SHP77 (cell line): ENCODE results near the gene PSME4.
"Not testable (repeated sequence)": the region's sequence is repeated elsewhere in the genome, so short reads cannot be mapped to it uniquely, and the experiment has no call there.

Experiments
- DNase-seq, 2 experiments: peaks; one replicate each; lab custom pipeline; 2025; lab: John Stamatoyannopoulos, UW

Gene PSME4

DNA sequence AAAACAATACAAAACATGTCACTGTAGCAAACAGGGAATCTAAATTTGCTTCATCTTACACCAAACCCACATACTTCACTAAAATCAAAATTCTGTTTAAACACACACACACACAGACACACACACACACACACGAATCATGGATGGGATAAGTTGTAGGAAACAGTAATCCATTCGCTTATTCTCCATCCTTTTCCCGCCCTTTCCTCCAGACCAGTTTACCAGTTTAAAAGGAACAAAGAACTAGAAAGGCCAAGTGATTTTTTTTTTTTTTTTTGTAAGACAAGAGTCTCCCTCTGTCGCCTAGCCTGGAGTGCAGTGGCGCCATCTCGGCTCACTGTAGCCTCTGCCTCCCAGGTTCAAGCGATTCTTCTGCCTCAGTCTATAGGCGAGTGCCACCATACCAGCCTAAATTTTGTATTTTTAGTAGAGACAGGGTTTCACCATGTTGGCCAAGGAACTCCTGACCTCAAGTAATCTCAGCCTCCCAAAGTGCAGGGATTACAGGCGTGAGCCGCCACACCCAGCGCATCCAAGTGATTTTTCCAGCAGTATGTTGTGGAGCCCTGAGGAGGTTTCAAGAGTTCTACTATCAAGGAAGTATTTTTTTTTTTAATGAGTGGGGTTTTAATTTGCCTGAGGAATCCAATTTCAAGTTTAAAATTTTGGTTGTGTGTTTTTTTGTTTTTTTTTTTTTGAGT lies 5.7 kb downstream of the PSME4 start:
- DNase-seq: no peak

DNA sequence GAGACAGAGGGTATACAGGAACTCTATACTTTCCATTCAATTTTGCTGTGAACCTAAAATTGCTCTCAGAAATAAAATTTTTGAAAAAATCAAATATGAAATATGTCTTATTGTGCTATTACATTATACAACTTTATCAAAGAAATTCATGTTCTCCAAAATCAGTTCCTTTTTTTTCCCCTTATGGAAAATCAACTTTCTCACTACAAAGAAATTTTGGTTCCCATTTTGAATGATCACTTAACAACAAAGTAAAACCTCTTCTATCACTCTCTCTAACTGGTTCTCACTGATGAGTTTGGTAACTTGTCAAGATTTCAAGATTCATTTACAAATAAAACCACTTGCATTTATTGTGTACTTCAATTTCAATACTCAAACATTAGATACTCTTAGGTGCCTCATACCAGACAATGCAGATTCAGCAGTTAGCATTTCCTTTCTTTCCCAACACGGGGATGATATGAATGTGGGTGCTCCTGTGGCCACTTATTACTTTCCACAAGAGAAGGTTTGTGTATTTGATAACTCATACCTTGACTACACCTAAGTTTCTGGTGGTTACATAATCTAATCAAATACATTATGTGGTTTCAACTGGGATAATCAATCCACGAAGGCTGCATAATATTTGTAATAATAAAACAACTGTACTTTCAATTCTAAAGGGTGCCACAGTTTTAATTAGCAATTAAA lies 6.4 kb downstream of the PSME4 start:
- no peak for DNase-seq

- DNase-seq: not testable (repeated sequence)
Measured at GRCh38 chr2:53961478-53962216, 9.1 kb downstream of the PSME4 start.

DNA sequence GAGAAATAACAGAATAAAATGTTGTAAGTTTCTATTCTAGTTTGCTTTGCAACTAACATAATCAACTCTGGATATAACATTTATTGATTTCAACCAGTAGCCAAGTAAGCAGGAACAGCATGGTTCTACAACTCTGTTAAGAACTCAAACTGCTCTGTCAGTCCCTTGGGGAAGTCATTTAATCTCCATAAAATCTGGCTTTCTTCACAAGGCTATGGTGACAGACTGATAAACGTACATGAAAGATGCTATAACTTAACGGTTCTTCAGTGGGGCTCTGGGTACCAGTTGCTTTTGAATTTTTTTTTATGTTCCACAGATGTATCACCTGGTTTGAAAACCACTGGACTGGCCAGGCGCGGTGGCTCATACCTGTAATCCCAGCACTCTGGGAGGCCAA lies 10.3 kb downstream of the PSME4 start:
- DNase-seq: no peak

DNA sequence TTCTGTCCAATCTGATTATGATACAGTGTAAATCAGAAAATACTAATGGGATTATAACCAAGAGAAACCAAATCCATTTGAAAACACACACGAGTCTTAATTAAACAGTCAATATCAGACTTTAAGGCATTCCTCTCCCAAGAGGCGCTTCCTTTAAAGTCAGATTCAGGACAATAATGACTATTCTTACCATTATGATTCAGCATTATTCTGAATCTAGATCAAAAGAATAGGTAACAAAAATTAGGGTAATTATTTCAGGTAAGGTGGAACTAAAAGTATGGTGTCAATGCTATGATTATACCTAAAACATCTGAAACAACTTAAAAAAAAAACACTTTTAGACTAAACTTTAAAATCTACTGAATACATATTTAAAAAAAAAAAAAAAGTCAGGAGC lies 12.3 kb downstream of the PSME4 start:
- DNase-seq: no peak

GRCh38 chr2:53952519-53952918 lies 18.3 kb downstream of the PSME4 start:
- DNase-seq: no peak

- DNase-seq: no peak
Measured at GRCh38 chr2:53949457-53949856, 21.3 kb downstream of the PSME4 start.

DNA sequence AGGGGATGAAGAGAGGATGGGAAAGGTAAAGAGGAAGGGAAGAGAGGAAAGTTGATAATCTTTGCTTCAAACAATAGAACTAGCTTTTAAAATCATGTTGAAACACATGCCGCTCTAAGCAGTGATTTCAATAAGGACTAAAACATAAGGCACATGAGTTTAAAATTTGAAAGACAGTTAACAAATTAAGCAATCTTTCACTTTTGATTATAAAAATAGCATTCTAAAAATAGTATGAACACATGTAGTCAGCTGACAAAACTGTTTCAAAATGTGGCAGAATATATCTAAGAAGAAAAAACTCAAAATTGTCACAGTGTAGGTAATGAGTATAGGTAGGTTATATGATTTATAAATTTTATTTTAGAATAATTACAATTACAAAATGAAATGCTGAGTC lies 25.3 kb downstream of the PSME4 start:
- DNase-seq: no peak

GRCh38 chr2:53944542-53944941 lies 26.3 kb downstream of the PSME4 start:
- no peak for DNase-seq

- DNase-seq: no peak
Measured at GRCh38 chr2:53942280-53942679, 28.5 kb downstream of the PSME4 start.

- no peak for DNase-seq
Measured at GRCh38 chr2:53941749-53942148, 29.0 kb downstream of the PSME4 start.

DNA sequence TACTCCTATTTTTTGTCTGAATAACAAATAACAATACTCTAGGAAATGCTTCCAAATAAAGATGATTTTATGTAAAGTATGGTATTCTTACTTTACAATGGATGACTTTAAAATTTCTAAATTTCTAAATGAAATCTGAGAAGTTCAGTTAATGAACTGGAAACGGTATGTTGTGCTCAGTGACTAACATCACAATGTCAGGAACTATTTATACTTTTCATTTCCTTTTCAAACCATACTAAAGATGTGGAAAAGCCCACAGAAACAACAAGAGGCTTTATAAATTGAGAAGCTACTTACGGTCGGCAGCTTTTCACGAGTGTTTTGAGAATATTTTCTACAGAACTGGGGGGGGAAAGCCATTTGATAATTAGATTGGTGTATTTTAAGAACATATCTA lies 31.1 kb downstream of the PSME4 start:
- DNase-seq: no peak

DNA sequence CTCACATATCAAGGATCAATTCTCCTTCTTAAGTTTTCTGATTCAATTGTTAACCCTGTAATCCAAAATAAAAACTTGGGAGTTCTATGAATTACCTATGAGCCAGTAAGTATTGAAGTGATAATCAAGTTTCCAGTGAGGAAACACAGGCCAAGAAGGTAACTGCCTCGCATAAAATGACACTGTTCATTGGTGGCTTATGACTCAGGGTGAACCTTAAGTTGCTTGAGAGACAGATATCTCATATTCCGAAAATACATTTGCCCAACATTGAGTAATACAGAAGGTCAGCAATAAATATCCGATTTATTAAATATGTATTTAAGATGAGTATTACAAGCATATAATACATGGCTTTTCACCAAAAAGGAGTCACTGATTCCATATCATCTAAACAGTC lies 31.9 kb downstream of the PSME4 start:
- DNase-seq: no peak

DNA sequence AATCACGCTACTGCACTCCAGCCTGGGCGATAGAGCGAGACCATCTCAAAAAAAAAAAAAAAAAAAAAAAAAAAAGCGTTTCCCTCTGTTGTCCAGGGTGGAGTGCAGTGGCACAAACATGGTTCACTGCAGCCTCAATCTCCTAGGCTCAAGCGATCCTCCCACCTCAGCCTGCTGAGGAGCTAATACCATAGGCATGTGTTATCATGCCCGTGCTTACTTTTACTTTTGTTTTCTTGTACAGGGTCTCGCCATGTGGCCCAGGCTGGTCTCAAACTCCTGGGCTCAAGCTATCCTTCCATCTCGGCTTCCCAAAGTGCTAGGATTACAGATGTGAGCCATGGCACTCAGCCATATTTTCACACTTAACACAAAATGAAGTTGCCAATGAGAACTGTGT lies 37.5 kb downstream of the PSME4 start:
- no peak for DNase-seq

DNA sequence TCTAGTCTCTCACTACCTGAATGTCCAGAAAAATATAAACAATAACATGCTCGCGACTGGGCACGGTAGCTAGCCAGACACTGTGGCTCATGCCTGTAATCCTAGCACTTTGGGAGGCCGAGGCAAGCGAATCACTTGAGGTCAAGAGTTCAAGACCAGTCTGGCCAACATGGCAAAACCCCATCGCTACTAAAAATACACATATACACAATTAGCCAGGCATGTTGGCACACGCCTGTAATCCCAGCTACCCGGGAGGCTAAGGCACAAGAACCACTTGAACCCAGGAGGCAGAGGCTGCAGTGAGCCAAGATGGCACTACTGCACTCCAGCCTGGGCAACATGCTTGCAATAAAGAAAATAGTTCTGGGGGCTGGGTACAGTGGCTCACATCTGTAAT lies 44.5 kb downstream of the PSME4 start:
- not testable (repeated sequence) for DNase-seq

- DNase-seq: no peak
Measured at GRCh38 chr2:53913721-53914120, 57.1 kb downstream of the PSME4 start.

GRCh38 chr2:53911434-53912189 lies 59.2 kb downstream of the PSME4 start:
- no peak for DNase-seq

- no peak for DNase-seq
Measured at GRCh38 chr2:53907582-53907981, 63.2 kb downstream of the PSME4 start.

- no peak for DNase-seq
Measured at GRCh38 chr2:53905396-53905795, 65.4 kb downstream of the PSME4 start.

- DNase-seq: no peak
Measured at GRCh38 chr2:53903011-53903410, 67.8 kb downstream of the PSME4 start.

DNA sequence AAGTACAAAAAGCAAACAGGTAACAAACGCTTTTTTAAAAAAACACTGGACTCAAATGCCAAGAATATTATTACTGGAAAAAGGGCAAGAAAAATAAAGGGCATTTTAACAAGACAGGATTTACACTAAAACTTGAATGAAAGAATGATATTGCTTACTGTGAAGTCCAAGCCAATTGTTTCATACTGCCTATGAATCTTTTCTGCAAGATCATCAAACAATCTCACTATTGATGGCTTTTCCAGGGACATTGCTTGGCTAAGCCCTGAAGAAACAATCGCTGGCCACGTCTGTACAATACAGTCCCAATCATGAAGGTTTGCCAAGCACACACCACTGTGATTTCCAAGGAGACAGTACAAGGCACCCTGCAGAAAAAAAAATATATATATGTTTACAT lies 69.6 kb downstream of the PSME4 start:
- no peak for DNase-seq

- no peak for DNase-seq
Measured at GRCh38 chr2:53896864-53897263, 73.9 kb downstream of the PSME4 start.
